Measurements from ENCODE around the gene PHC3.
"Not testable (repeated sequence)": the region's sequence is repeated elsewhere in the genome, so short reads cannot be mapped to it uniquely, and the experiment has no call there.

The PHC3 gene

DNA sequence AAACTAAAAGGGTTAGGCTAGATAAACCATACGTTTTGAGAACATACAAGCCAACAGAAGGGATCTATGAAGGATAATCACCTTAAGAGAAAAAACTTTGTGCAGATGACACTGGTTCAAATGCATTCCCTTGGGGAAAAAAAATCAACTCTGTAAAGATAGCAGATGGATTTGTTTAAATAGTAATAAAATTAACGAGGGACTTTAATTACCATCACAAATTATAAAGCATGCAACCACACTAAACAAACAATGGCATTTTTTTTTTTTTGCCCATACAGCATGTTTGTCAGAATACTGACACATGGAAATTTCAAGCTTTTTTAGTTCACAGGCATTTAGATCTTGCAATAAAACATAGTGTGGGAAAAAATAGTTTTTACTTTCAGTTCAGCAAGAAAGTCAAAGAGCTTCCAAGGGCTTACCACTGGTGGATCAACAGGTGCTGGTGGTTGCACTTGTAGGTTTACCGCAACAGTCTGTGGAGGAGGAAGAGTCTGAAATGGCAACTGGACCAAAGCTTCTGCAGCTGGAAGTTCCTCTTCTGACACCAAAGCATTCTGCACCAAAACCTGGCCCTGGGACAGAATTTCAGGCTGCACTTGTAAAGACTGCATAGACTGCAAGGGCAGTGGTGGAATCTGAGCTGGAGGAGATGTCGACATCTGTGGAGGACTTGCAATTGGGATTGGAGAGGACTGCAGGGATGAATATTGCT, 53.1 kb downstream of the PHC3 start:
- DNase-seq, result no peak

DNA sequence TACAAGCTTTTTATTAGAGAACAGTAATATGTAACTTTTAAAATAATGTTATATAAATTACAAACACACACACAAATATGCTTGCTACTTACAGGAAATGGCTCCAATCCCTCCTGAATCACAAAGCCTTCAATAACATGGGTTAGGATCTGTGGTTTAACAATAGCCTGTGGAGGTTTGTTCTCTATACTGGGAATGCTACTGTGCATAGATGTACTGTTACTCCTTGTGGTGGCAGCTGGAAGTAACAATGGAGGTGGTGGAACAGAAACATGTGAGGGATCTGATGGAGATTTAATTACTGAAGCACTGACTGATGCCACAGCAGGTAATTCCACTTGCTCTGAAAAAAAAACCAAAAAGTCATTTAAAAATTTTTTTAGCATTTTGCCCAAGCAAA, 64.4 kb downstream of the PHC3 start:
- no peak for DNase-seq

DNA sequence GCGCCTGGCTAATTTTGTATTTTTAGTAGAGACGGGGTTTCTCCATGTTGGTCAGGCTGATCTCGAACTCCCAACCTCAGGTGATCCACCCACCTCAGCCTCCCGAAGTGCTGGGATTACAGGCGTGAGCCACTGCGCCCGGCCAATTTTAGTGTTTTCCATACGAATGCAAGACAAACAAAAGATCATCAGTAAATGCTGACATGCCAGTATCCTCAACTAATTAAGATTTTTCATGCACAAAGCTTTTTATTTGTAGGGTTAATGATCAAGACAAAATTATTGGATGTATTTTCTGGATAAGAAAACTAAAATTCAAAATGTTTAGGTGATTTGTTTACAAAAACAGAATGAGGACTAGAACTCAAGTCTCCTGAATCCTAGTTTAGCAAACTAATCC, 67.4 kb downstream of the PHC3 start:
- DNase-seq, result not testable (repeated sequence)

GRCh38 chr3:170111147-170111771, 70.3 kb downstream of the PHC3 start:
- DNase-seq, result no peak

GRCh38 chr3:170109579-170110293, 71.8 kb downstream of the PHC3 start:
- no peak for DNase-seq

DNA sequence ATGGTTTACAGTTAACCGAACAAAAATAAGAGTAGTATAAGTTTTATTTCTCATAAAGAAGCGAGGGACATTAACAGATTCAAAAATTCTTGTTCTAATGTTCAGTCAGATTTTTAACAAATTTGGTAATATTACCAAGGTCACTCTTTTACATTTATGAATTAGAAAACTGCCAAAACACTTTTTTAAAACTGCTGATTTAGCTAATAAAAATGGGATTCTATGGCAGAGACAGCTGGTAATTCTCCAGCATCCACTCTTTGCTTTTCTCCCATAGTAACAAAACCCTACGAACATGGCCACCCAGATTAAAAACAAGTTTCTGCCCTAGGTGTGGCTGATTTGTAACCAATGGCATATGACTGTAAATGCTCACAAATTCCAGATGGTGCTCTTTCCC, 72.6 kb downstream of the PHC3 start:
- no peak for DNase-seq

DNA sequence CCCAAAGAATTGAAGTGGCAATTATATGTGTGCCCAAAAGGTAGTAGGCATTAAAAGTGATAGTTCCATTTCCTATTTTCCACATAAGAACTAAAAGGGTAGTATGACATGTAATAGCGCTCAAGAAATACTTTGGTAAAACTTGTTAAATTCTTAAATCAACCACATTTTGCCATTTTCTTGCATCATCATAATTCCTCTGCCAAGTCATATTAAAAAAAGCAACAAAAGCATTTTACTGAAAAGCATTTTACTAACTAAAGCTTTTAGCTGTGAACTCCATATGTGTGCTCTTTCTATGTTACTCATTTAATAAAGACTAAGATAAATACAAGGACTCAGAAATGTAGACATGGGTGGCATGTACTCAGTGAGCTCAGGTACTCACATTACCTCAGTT, 73.6 kb downstream of the PHC3 start:
- DNase-seq, result no peak

- DNase-seq, result no peak
These were observed 79.1 kb downstream of the PHC3 start for GRCh38 chr3:170102431-170102830.

DNA sequence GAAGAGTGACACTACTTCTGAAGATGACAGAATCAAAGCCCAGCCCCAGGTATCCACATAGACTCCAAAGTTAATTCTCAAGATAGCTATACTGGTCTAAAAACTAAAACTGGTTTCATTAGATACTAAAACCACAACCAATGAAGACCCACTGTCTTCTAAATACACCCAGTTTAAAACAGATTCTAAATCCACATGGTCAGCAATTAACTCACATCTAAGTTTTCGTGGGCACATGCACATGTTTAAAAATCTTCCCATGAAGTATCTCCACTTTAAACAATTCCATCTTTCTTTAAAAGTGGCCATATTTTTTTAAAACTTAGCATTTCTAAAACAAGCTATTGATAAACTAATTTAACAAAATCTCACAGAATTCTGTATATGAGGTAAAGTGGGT, 80.6 kb downstream of the PHC3 start:
- DNase-seq, result no peak

DNA sequence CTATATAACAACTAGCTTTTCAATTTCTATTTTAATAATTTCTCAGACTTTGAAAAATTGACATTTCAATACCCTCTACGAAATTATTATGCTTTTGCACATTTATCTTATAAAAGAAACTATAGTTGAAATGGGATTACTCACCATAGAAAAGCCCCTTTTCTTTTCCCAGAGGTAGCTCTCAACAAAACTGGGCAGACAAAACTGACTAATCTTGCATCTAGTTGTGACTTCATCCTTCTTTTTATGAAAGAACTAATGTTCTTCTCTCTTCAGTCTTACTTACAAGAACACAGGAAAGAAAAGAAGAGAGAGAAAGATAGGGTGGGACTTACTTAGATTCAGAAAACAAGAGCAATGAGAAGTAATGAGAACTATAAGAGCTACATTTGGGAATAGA, 82.8 kb downstream of the PHC3 start:
- DNase-seq, result no peak

GRCh38 chr3:170096342-170096741, 85.2 kb downstream of the PHC3 start:
- DNase-seq, result no peak

- no peak for DNase-seq
These were observed 85.8 kb downstream of the PHC3 start for GRCh38 chr3:170095771-170096170.

DNA sequence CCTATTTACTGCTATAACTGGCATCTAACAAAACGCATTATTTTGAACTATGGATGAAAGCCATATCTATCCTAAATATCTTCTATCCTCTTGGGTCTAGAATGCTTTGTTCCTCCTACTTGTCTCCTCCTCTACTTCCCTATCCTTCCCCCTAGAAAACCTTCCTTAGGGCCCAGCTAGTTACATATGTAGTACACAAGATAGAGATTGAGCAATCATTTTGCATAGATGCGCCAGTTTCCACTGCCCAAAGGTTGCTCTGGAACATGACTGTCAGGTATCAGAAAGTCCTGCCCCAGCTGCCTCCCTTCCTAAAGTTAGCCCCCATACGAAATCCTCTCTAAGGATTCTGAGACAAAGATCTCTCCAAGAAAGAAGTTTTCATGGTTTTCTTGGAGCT, 88.6 kb downstream of the PHC3 start:
- DNase-seq, result no peak

- DNase-seq, result no peak
These were observed 90.9 kb downstream of the PHC3 start for GRCh38 chr3:170090601-170090981.

- DNase-seq, result no peak
These were observed 91.5 kb downstream of the PHC3 start for GRCh38 chr3:170089862-170090600.

DNA sequence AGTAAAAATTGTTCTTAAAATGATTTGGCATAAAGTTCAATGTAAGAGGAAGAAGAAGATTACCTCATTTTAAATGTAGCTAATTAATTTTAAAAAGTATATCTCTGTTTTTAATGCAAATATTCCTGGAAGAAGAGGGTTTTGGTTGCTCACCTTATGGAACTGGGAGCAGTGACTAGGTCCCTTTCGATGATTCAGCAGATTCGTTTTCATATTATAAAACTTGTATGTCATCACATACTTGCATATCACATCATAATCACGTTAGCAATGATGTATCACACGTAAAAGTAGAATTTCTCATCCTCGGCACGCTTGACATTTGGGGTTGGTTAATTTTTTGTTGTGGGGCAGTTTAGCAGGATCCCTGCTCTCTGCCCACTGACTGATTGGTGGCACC, 96.1 kb downstream of the PHC3 start:
- no peak for DNase-seq

DNA sequence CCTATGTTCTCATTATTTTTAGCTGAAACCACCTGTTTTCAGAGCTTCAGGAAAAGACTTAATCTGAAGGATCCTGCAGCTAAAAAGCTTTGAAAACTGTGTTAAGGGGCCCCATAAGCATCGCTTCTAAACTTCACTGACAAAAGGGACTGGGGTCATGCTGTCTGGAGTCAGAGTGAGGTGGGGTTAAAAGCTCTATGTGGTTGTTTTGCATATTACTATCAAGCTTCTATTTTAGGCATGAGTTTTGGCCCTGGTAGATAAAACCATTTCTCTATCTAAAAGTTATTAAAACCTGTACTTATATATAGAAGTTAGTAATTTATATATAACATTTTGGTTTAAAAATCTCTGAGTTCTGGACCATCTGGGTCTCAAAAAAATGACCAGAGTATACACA, 98.2 kb downstream of the PHC3 start:
- no peak for DNase-seq

DNA sequence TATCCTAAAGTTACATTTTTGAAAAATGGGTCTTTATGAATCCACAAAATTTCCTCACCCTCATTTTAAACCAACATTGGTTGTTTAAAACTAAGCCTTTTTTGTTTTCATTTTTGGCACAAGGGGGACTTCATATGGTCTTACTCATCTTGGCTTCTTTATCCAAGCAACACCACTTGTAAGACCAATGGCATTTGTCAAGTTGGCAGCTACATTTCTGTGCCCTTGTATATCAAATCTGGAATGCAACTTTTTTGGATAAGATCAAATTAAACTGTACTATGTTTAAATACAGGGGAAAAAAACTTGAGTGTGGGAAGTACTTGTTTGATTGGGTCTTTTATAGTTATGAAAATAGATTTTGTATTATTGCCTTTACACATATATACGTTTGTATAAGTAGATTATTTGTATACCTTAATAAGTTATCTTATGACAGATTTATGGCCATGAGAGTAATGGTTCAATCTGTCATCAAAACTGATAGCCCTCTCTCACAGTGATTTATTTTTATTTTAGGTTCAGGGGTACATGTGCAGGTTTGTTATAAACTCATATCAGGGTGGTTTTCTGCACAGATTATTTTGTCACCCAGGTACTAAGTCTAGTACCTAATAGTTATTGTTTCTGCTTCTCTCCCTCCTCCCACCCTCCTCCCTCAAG, 100.3 kb downstream of the PHC3 start:
- no peak for DNase-seq

- DNase-seq, result no peak
These were observed 100.9 kb downstream of the PHC3 start for GRCh38 chr3:170080605-170081004.

GRCh38 chr3:170079536-170080165, 101.9 kb downstream of the PHC3 start:
- no peak for DNase-seq

GRCh38 chr3:170078620-170079281, 102.8 kb downstream of the PHC3 start:
- no peak for DNase-seq

GRCh38 chr3:170077361-170077760, 104.2 kb downstream of the PHC3 start:
- no peak for DNase-seq
